Fibroblast of skin of left quadriceps (primary cell): Measurements from ENCODE around the gene HEATR3.

Experiments used
- DNase-seq, 2 experiments: peaks; one replicate each; pipeline ENCODE4 v3.0.0-alpha.2; 2013; ENCODE audit warnings: low read depth in 2 of 2

The HEATR3 gene

DNA sequence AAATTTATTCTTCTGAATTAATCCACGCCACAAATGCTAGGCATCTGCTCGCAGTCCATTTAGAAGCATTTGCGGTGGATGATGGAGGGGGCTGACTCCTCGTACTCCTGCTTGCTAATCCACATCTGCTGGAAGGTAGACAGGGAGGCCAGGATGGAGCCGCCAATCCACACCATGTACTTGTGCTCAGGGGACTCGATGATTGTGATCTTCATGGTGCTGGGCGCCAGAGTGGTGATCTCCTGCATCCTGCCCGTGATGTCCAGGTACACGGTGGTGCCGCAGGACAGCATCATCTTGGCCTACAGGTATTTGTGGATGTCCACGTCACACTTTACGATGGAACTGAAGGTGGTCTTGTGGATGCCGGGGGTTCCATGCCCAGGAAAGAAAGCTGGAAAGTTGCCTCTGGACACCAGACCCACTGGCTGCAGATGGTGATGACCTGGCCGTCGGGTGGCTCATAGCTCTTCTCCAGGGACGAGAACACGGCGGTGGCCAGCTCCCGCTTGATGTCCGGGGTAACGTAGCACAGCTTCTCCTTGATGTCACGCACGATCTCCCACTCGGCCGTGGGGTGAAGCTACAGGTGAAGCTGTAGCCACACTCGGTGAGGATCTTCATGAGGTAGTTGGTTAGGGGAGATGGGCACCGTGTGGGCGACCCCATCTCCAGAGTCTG lies 7.5 kb upstream of the HEATR3 start:
- DNase-seq = no peak

DNA sequence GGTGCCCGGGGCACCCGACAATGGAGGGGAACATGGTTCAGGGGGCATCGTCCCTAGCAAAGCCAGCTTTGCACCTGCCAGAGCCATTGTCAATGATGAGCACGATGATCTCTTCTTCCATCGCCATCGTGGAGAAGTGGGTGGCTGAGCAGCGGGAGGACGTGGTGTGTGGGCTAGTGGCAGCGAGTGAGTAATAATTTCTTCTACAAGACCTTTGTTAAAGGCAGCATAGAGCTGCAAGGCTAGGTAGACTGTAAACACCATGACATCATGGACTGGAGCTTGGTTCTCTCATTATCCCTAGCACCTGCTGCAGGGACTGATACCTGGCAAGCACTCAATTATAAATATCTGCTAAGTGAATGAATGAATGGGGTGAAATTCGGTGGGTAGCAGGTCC lies 6.7 kb upstream of the HEATR3 start:
- no peak for DNase-seq

- DNase-seq = no peak
These were observed 6.1 kb upstream of the HEATR3 start for GRCh38 chr16:50059669-50060068.

GRCh38 chr16:50061326-50061725 lies 4.4 kb upstream of the HEATR3 start:
- no peak for DNase-seq

DNA sequence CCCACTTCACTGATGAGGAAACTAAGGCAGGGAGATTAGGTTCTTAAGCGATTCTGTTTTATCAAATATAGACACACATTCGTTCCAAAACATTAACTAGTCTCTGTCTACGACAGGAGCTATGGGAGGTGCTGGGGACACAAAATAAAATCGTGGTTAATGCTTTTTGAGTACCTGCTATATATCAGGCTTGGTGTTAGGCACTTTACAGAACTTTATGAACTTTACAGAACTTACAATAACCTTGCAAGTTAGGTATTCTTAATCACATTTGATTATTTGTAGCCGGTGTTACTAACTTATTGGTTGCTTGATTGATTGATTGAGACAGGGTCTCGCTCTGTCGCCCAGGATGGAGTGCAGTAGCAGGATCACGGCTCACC lies 538 bp upstream of the HEATR3 start:
- DNase-seq = no peak

GRCh38 chr16:50066482-50067289 lies 916 bp downstream of the HEATR3 start:
- no peak for DNase-seq

- DNase-seq = peak; percentile 40 to 44
These were observed 1.6 kb downstream of the HEATR3 start for GRCh38 chr16:50067290-50067853.

- peak; percentile 14 to 31 for DNase-seq
These were observed 2.8 kb downstream of the HEATR3 start for GRCh38 chr16:50068550-50068949.

GRCh38 chr16:50069060-50069459 lies 3.3 kb downstream of the HEATR3 start:
- DNase-seq = no peak

DNA sequence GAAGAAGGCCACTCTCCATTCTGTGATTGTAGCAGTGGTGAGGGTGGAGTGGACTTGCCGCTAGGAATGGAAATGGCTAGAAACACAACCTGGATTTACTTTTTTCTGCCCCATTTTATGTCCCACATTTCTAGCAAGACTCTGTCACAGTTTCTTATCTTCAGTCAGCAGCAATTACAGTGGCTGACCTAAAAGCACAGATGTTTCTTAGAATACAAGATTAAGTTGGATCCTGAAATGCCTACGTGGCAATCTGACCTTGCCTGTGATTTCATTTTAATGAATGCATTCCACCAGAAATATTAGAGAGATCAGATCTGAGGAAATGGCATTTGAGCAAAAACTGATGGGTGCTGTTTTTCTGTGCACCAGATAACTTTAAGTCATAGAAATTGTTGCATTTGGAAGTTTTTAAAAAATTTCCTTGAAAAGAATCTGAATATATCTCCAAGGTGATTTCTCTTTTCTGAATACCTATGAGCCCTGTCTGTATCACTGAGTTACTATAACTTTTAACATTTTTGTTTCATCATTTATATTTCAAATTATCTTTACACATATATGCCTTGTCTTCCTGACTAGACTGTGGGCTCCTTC lies 5.4 kb downstream of the HEATR3 start:
- DNase-seq = no peak

DNA sequence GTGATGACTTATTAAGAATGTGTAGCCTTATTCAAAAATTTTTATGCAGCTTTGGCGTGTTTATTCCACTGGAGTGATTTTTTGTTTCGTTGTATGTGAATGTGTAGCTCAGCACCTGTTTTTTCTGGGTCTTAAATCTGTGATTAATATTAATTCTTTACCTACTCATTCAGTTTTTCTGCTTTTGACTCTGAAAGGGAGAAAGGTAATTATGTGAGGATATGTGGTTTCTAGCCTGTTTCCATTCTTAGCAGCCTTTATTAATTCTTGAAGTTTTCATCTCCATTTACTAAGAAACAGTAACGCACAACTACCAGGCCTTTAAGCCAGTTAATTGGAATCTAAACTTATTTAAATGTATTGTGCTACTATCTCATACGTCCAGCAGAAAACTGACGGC lies 7.0 kb downstream of the HEATR3 start:
- no peak for DNase-seq

DNA sequence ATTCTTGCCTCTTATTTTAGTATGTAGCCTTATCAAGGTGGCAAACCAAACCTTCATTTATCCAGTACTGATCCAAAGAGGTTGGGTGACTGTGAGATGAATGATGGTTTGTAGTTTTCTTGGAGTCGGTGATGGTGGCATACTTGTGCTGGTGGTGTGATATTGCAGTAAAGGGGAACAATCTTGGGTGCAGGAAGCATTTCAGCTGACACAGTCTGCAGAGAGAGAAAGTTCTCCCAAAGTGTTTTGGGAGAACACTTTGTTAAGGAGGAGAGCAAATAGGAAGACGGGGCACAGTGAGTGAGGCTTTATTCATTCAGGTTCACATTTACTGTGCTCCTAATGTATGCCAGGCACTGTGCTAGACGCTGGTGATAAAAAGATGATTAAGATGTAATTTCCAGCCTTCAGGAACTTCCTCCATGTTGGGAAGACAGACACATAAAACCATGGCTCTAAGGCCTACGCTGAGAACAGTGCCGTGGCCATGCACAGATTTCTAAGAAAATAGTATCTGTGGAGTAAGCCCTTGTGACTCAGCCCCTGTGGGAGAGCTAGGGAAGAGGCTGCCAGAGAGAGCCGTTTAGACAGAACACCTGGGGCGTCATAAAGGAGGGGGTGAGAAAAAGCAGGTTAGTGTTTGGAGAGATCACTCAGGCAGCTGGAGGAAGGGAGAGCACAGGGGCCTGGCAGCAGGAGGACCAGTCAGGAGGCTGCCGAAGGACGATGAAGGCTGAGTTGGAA lies 13.8 kb downstream of the HEATR3 start:
- no peak for DNase-seq

- DNase-seq = no peak
These were observed 15.8 kb downstream of the HEATR3 start for GRCh38 chr16:50081428-50082018.

DNA sequence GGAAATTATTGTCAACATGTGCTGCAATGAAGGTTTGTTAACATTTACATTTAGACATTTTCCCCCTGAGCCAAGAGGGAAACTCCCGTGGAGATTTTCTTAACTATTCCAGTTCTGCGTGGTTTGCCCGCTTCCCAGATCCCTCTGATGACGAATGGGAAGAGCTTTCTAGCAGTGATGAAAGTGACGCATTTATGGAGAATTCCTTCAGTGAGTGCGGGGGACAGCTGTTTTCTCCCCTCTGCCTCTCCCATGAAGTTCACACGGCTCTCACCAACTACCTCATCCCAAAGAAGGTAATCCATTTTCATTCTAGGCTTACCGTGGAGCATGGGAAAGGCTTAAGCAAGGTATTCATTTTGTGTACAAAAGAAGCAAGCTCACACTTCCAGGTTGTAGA lies 18.2 kb downstream of the HEATR3 start:
- DNase-seq = no peak

DNA sequence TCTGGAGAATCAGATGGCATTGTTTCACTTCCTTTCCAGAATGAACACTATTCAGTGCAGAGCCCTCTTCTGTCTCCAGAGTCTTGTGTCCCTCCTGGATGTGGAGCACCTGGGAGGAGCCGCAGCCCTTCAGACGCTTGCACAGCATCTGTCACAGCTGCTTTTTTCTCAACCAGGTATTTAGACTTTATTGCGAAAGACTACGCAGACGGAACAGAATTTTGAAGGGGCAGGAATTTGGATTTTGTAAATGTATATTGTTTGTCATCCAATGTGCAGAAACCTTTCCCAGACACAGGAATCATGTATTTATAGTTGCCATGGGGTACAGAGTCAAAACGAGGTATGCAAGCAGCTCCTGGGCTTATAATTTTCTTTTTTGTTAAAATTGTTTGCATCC lies 20.4 kb downstream of the HEATR3 start:
- DNase-seq = no peak

DNA sequence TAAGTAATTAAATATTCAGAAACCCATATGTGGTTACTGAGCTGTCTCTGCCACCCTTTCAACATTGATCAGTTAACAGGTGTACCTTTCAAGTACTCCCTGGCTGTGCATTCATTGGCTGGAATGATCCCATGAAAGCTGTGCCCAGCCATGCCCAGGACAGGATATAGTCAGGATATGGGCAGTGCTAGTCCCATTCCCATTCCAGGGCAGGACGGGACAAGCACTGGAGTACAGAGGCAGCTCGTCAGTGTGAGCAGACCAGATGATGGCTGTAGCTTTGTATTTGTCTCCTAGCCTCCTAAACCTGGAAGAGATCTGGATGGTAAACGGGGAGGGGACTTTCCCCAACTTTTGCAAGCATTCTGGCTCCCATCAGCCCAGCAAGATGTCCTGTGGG lies 22.5 kb downstream of the HEATR3 start:
- DNase-seq = no peak

GRCh38 chr16:50092891-50093290 lies 27.1 kb downstream of the HEATR3 start:
- DNase-seq = no peak

- no peak for DNase-seq
These were observed 28.1 kb downstream of the HEATR3 start for GRCh38 chr16:50093607-50094539.

DNA sequence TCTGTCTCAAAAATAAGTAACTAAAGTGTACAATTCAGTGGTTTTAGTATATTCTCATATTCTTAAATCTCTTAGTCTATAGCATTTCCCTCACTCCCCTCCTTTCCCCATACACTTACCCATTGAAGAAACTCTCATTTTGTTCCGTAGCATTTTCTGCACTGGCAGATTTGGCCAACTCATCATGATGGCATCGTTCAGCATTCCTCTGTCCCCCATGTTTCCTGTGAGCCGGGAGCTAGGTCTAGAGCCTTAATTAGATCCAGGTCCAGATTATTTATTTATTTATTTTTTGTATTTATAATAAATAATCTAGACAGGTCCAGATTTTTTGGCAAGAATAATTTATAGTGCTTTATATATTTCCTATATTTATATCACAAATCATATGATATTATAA lies 31.0 kb downstream of the HEATR3 start:
- DNase-seq = peak; percentile 85 to 86

DNA sequence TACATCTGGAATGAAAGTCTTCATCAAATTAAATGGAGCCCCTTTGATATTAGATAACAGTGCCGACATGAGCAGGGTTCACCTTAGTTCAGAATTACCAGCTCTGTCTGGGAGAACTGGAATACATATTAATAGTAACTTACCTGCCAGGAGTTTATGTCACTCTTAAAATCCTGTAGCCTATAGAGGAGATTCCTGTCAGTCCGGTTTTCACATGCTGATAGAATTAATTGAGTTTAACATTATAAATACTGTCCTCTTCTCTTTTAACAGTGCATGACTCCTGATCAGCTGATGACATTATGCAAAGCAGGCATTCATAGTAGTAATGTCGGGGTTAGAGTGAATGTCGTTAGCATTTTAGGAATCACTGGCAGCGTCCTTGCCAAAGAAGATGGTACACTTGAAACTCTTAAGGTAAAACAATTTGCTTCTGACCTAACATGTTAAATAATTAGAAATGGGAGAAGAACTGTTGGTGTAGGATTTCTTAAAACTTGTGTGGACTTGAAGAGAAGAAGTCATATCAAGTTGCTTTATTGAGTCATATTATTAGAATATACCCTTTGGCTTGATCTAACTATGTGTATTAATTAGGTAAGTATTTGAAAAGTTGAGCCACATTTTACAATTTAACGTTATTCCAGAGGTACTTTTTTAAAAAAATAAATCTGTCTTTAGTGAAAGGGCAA lies 34.3 kb downstream of the HEATR3 start:
- no peak for DNase-seq
